Measurements from ENCODE around the gene SF3A2. TPM values are rescaled to one million over a fixed set of nuclear protein-coding genes. Genes with fewer than 3 reads are reported as not detected.

Gene SF3A2
- total RNA-seq, 1 donor: 27.9 TPM

DNA sequence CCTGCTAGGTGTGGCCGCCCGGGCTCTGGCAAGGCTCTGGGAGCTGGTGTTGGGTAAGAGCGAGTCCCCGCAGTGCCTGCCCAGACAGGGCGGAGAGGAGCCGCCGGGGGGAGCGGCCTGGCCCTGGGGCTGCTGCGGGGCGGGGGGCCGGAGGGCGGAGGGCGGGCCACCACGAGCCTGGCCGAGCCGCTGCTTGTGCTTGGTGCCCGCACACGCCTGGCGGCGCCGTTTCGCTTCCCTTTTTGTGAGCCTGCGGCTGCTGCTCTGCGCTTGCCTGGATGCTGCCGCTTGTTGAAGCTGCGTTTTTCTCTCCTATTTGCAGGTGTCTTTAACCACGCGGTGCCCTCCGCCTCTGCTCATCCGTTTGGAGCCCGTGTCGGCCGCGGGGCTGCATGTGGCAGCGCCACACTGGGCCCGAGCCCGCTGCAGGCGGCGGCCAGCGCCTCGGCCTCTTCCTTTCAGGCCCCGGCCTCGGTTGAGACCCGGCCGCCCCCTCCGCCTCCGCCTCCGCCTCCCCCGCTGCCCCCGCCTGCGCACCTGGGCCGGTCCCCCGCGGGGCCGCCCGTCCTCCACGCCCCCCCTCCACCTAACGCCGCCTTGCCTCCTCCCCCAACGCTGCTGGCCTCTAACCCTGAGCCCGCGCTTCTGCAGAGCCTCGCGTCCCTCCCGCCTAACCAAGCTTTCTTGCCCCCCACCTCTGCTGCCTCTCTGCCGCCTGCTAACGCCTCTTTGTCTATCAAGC, 9.0 kb upstream of the SF3A2 start:
- Histone ChIP-seq H3K27ac (ENCODE audit: low read depth, low read length) (no peak overlapping the region), H3K36me3 (ENCODE audit: insufficient read depth, low read length) (peaks cover 52% of the 10 kb centered on the region), H3K4me2 (ENCODE audit: insufficient read depth, low read length) (no peak overlapping the region), H3K79me2 (ENCODE audit: insufficient read depth, low read length) (peaks cover 47% of the 10 kb centered on the region), H3K4me3 (ENCODE audit: insufficient read depth, low read length) (no peak overlapping the region), H3K4me1 (ENCODE audit: insufficient read depth, low read length) (no peaks in the 10 kb centered on the region), H3K27me3 (ENCODE audit: insufficient read depth, low read length) (no peaks in the 10 kb centered on the region), H2AFZ (ENCODE audit: low read length) (no peak overlapping the region), H4K20me1 (ENCODE audit: insufficient read depth, low read length) (peaks cover 9% of the 10 kb centered on the region), H3K9me3 (ENCODE audit: low read depth, low read length) (no peaks in the 10 kb centered on the region)
- peak; percentile 91 for DNase-seq (ENCODE audit: insufficient read length, low spot score, missing footprints)
- TF ChIP-seq, protein P1, sequence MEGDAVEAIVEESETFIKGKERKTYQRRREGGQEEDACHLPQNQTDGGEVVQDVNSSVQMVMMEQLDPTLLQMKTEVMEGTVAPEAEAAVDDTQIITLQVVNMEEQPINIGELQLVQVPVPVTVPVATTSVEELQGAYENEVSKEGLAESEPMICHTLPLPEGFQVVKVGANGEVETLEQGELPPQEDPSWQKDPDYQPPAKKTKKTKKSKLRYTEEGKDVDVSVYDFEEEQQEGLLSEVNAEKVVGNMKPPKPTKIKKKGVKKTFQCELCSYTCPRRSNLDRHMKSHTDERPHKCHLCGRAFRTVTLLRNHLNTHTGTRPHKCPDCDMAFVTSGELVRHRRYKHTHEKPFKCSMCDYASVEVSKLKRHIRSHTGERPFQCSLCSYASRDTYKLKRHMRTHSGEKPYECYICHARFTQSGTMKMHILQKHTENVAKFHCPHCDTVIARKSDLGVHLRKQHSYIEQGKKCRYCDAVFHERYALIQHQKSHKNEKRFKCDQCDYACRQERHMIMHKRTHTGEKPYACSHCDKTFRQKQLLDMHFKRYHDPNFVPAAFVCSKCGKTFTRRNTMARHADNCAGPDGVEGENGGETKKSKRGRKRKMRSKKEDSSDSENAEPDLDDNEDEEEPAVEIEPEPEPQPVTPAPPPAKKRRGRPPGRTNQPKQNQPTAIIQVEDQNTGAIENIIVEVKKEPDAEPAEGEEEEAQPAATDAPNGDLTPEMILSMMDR (IDR thresholded peaks at IDR 0.05; ENCODE audit: extremely low read depth, low read depth, low read length): no peak

DNA sequence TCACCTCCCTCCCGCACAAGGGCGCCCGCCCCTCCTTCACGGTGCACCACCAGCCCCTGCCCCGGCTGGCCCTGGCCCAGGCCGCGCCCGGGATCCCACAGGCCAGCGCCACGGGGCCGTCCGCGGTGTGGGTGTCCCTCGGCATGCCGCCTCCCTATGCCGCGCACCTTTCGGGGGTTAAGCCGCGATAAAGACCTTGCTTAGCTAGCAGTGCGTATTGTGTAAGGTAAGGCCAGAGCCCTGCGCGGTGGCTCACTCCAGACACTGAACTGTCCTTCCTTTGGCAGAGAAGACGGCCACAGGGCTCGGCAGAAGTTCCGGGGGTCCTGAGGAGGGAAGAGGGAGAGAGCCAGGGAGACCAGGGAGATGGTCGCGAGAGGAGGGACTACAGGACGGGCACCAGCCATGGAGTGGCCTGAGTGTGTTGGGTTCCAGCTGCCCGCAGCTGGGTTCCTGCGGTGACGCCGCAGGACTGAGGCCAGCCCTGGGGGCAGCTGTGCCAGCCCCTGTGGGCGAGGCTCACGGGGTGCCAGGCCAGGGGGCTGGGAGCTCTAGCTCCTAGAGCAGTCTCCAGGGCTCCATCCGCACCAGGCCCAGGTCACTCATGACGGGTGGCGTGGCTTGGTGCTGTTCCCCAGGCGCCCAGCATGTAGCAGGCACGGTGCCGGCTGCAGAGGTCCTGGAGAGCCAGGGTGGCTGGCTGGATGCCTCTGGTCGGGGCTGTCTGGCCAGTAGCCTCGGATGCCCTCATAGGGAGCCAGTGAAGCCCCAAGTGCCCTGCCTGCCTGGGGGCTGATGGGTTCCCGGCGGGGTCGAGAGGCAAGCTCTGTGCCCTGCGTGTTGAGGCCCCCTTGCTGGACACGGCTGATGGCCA, 8.2 kb upstream of the SF3A2 start:
- no peak overlapping the region for H3K4me3 ChIP-seq (ENCODE audit: insufficient read depth, low read length)
- peaks cover 12% of the 10 kb centered on the region for H4K20me1 ChIP-seq (ENCODE audit: insufficient read depth, low read length)
- no peaks in the 10 kb centered on the region for H3K27me3 ChIP-seq (ENCODE audit: insufficient read depth, low read length)
- peak; percentile 90 for DNase-seq (ENCODE audit: insufficient read length, low spot score, missing footprints)
- H3K27ac ChIP-seq (ENCODE audit: low read depth, low read length): no peak overlapping the region
- no peak overlapping the region for H2AFZ ChIP-seq (ENCODE audit: low read length)
- peaks cover 60% of the 10 kb centered on the region for H3K36me3 ChIP-seq (ENCODE audit: insufficient read depth, low read length)
- H3K4me2 ChIP-seq (ENCODE audit: insufficient read depth, low read length): no peak overlapping the region
- no peaks in the 10 kb centered on the region for H3K4me1 ChIP-seq (ENCODE audit: insufficient read depth, low read length)
- H3K79me2 ChIP-seq (ENCODE audit: insufficient read depth, low read length): peaks cover 53% of the 10 kb centered on the region
- TF ChIP-seq, protein P1 (IDR thresholded peaks at IDR 0.05; ENCODE audit: extremely low read depth, low read depth, low read length): no peak
- no peaks in the 10 kb centered on the region for H3K9me3 ChIP-seq (ENCODE audit: low read depth, low read length)

DNA sequence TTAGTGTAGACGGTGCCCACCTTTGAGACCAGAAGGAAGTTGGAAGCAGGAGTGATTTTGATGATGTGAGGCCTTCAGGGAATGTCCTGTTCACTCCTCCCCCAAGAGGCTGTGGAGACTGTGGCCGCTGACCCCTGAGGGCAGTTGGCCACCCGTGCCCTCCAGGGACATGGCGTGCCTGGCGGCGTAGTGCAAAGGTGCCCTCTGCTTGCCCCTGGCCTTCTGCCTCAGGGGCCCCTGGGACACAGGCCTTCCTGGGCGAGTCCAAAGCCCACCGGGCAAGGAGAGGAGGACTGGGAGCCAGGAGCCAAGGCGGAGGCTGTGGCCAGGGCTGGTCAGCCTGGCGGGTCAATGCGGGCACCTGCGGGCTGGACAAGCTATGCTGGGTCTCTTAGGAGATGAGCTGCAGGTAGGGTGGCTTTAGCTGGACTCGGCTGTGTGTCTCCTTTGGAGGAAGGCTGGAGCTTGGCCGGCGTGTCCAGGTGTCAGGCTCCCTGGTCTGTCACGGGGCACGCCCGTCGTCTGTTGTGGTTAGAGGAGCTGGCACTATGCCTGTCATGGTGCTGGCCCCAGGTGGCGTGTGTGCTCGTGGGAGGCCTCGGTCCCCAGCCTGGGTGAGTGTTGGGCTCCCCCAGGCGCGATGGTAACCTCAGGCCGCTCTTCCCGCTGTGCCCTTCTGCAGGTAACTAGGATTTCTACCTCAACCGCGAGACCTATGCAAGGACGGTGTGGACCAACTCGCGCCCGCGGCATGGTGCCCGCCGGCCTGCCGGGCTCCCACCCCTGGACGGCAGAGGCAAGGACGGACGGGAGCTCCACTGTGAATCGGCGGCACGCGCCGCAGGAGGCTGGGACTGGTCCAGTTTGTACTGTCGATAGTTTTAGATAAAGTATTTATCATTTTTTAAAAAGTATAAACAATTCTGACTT, 7.3 kb upstream of the SF3A2 start:
- H2AFZ ChIP-seq (ENCODE audit: low read length): no peak overlapping the region
- TF ChIP-seq, protein P1 (IDR thresholded peaks at IDR 0.05; ENCODE audit: extremely low read depth, low read depth, low read length): no peak
- H3K9me3 ChIP-seq (ENCODE audit: low read depth, low read length): no peaks in the 10 kb centered on the region
- H3K79me2 ChIP-seq (ENCODE audit: insufficient read depth, low read length): peaks cover 58% of the 10 kb centered on the region
- H3K4me3 ChIP-seq (ENCODE audit: insufficient read depth, low read length): no peak overlapping the region
- H3K4me2 ChIP-seq (ENCODE audit: insufficient read depth, low read length): no peak overlapping the region
- no peaks in the 10 kb centered on the region for H3K4me1 ChIP-seq (ENCODE audit: insufficient read depth, low read length)
- H4K20me1 ChIP-seq (ENCODE audit: insufficient read depth, low read length): peaks cover 15% of the 10 kb centered on the region
- H3K27me3 ChIP-seq (ENCODE audit: insufficient read depth, low read length): no peaks in the 10 kb centered on the region
- no peak for DNase-seq (ENCODE audit: insufficient read length, low spot score, missing footprints)
- peaks cover 55% of the 10 kb centered on the region for H3K36me3 ChIP-seq (ENCODE audit: insufficient read depth, low read length)
- H3K27ac ChIP-seq (ENCODE audit: low read depth, low read length): no peak overlapping the region

All from osteoblast (primary cell).